ENCODE data around the gene WWC1. TPM values are rescaled to one million over a fixed set of nuclear protein-coding genes. Genes with fewer than 3 reads are reported as not detected.

WWC1 gene
- total RNA-seq, 1 donor from 2014 or later, result 118 TPM

DNA sequence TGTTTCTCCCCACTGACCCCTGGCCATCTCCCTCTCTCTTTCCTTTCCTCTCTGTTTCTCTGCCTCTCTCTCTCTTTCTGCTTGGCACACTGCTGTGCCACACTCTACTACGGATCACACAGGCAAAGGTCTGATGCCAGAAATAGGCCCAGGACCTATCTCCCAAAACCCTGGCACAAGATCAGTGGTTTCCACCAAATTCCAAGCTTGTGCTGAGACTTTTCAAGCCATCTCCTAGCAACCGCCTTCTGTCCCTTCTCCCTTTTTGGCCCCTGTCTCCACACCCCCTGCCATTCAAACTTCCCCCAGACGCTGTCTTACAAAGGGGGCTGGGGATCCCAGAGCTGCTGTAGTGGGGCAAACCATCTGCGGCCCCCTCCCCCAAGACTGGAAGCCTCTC lies 156.4 kb downstream of the WWC1 start:
- Histone ChIP-seq H3K27me3 (ENCODE audit: control insufficient read depth, insufficient read depth, low read length) (no peaks in the 10 kb centered on the region), H3K36me3 (ENCODE audit: control insufficient read depth, insufficient read depth, low read length) (no peaks in the 10 kb centered on the region), H3K4me3 (ENCODE audit: low read depth, low read length) (no peak overlapping the region)
- TF ChIP-seq, protein P1, sequence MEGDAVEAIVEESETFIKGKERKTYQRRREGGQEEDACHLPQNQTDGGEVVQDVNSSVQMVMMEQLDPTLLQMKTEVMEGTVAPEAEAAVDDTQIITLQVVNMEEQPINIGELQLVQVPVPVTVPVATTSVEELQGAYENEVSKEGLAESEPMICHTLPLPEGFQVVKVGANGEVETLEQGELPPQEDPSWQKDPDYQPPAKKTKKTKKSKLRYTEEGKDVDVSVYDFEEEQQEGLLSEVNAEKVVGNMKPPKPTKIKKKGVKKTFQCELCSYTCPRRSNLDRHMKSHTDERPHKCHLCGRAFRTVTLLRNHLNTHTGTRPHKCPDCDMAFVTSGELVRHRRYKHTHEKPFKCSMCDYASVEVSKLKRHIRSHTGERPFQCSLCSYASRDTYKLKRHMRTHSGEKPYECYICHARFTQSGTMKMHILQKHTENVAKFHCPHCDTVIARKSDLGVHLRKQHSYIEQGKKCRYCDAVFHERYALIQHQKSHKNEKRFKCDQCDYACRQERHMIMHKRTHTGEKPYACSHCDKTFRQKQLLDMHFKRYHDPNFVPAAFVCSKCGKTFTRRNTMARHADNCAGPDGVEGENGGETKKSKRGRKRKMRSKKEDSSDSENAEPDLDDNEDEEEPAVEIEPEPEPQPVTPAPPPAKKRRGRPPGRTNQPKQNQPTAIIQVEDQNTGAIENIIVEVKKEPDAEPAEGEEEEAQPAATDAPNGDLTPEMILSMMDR (IDR thresholded peaks at IDR 0.05; ENCODE audit: insufficient read depth, low read length, poor library complexity, severe bottlenecking), result no peak
- no peak for DNase-seq (ENCODE audit: low read depth)

DNA sequence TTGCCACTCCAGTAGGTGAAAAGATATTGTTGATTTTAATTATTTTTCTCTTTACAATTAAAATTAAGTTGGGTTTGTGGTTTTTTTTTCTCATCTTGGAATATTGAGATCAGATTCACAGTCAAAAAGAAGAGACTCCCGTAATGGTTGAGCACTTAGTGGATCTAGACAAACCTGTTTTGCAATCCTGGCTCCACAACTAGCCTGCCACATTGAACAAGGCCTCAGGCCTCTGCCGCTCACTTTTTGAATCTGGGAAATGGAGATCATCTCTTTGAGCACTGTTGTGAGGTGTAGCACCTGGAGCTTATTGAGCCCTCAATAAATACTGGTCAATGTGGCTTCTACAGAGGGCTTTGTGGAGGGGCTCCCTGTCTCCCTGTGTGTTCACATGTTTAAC lies 157.7 kb downstream of the WWC1 start:
- no peak overlapping the region for H3K4me3 ChIP-seq (ENCODE audit: low read depth, low read length)
- no peaks in the 10 kb centered on the region for H3K36me3 ChIP-seq (ENCODE audit: control insufficient read depth, insufficient read depth, low read length)
- TF ChIP-seq, protein P1 (IDR thresholded peaks at IDR 0.05; ENCODE audit: insufficient read depth, low read length, poor library complexity, severe bottlenecking), result no peak
- no peak for DNase-seq (ENCODE audit: low read depth)
- H3K27me3 ChIP-seq (ENCODE audit: control insufficient read depth, insufficient read depth, low read length), result no peaks in the 10 kb centered on the region

DNA sequence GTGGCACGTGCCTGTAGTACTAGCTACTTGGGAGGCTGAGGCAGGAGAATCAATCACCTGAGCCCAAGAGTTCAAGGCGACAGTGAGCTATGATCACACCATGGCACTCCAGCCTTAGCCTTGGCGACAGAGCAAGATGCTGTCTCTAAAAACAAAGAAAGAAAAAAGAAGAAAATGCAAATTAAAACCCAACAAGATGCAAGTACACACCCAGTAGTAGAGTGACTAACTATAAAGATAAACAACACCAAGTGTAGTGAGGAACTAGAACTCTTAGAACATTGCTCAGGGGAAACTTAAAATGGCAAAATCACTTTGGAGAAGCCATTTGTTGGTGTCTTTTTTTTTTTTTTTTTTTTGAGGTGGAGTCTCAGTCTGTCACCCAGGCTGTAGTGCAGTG lies 160.1 kb downstream of the WWC1 start:
- Histone ChIP-seq H3K27me3 (ENCODE audit: control insufficient read depth, insufficient read depth, low read length) (no peaks in the 10 kb centered on the region), H3K36me3 (ENCODE audit: control insufficient read depth, insufficient read depth, low read length) (no peaks in the 10 kb centered on the region), H3K4me3 (ENCODE audit: low read depth, low read length) (no peak overlapping the region)
- TF ChIP-seq, protein P1 (IDR thresholded peaks at IDR 0.05; ENCODE audit: insufficient read depth, low read length, poor library complexity, severe bottlenecking), result no peak
- no peak for DNase-seq (ENCODE audit: low read depth)

DNA sequence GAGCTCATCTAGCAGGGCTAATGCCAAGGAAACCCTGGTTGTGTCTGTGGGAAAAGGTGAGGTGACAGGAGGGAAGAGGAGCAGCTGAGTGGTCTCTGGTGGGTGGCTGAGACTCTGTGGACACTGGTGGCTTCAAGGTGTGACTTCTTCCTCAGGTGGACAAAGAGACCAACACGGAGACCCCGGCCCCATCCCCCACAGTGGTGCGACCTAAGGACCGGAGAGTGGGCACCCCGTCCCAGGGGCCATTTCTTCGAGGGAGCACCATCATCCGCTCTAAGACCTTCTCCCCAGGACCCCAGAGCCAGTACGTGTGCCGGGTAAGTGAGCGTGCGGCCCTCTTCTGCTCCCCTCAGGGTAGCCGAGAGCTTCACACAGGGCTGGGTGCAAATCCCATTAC lies 163.8 kb downstream of the WWC1 start:
- TF ChIP-seq, protein P1 (IDR thresholded peaks at IDR 0.05; ENCODE audit: insufficient read depth, low read length, poor library complexity, severe bottlenecking), result no peak
- Histone ChIP-seq H3K4me3 (ENCODE audit: low read depth, low read length) (no peak overlapping the region), H3K27me3 (ENCODE audit: control insufficient read depth, insufficient read depth, low read length) (no peaks in the 10 kb centered on the region), H3K36me3 (ENCODE audit: control insufficient read depth, insufficient read depth, low read length) (no peaks in the 10 kb centered on the region)
- DNase-seq (ENCODE audit: low read depth), result no peak

DNA sequence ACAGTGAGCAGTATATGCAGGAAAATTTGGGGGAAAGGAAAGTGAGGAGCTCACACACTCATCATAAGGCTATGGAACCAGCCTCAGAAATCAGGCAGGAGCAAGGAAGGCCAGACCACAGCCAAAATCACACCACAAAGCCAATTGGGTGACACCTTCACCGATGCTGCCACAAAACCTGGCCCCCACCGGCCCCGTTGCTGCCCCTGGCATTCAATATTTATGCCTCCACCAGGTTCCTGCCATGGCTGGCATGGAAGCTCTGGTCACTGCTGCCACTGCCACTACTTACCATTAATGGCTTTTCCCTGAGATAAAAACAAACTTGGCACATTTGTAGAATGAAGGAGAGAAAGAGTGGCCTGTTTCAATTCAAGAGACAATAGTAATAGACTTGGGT lies 166.1 kb downstream of the WWC1 start:
- Histone ChIP-seq H3K36me3 (ENCODE audit: control insufficient read depth, insufficient read depth, low read length) (no peaks in the 10 kb centered on the region), H3K27me3 (ENCODE audit: control insufficient read depth, insufficient read depth, low read length) (no peaks in the 10 kb centered on the region), H3K4me3 (ENCODE audit: low read depth, low read length) (no peak overlapping the region)
- TF ChIP-seq, protein P1 (IDR thresholded peaks at IDR 0.05; ENCODE audit: insufficient read depth, low read length, poor library complexity, severe bottlenecking), result no peak
- no peak for DNase-seq (ENCODE audit: low read depth)

DNA sequence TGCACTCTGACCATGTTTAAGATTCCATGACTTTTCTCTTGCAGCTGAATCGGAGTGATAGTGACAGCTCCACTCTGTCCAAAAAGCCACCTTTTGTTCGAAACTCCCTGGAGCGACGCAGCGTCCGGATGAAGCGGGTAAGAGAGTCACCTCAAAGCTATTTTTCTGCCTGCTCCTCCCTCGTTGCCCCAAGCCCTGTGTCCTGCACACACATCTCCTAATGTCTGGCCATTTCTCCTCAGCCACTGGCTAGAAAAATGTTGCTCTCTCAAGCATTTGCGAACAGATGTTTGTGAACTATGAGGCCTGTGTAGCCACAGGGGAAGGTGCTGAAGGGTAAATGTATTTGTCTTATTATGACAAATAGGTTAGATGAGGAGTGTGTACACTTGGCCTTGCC lies 169.2 kb downstream of the WWC1 start:
- H3K36me3 ChIP-seq (ENCODE audit: control insufficient read depth, insufficient read depth, low read length), result peaks cover 2% of the 10 kb centered on the region
- no peak overlapping the region for H3K4me3 ChIP-seq (ENCODE audit: low read depth, low read length)
- no peak for DNase-seq (ENCODE audit: low read depth)
- H3K27me3 ChIP-seq (ENCODE audit: control insufficient read depth, insufficient read depth, low read length), result no peaks in the 10 kb centered on the region
- TF ChIP-seq, protein P1 (IDR thresholded peaks at IDR 0.05; ENCODE audit: insufficient read depth, low read length, poor library complexity, severe bottlenecking), result no peak
